NCI-H1694 (cell line): ENCODE data around the gene SCN8A.
A peak's percentile ranks its signal among the peaks of the same experiment; 100 is the strongest.
"Not testable (repeated sequence)": the region's sequence is repeated elsewhere in the genome, so short reads cannot be mapped to it uniquely, and the experiment has no call there.

Experiments used
- DNase-seq: peaks from one replicate; lab custom pipeline; 2025; lab: John Stamatoyannopoulos, UW

The SCN8A gene

DNA sequence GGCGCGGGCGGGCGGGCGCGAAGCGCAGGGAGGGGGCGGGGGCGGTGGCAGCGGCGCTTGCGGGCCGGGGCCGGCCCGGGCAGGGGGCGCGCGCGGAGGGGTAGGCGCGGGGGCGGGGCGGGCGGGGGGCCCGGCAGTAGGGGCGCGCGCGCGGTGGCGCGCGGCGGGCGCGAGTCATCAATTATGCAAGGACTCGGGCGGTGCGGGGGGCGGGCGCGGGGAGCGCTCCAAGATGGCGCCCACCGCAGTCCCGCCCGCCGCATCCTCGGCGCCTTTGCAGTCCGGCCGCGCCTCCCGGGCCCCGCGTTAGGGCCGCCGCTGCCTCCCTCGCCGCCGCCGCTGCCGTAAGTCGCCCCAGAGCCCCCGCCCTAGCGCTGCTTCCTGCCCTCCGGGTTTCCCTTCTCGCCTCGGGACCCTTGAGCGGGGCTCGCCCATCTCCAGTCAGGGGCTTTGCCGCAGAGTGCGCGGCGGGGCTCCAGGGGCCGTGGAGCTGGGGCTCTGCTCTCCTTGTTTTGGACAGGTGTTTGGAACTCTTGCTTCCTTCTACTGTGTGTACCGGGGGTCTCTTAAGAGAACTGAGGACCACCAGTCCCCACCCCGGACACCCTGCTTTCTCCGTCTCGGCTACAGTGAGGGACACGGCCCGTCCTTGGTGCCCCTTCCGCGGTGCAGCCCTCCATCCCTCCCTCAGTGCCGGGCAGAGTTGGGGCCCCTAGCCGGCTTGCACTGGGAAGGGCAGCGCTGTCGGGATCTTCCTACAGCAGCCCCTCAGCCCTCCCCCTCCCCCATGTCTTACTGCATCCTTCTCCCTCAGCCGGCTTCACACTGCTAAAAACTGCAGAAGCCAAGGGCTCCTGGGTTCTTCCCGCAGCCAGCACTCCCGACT, at the start of gene SCN8A:
Gene SCN8A, plus strand, starts transcription at position 218 of the 886 bp plus-strand sequence. CDS start 71,585 bp downstream, outside the sequence.
- DNase-seq, result peak; percentile 33

DNA sequence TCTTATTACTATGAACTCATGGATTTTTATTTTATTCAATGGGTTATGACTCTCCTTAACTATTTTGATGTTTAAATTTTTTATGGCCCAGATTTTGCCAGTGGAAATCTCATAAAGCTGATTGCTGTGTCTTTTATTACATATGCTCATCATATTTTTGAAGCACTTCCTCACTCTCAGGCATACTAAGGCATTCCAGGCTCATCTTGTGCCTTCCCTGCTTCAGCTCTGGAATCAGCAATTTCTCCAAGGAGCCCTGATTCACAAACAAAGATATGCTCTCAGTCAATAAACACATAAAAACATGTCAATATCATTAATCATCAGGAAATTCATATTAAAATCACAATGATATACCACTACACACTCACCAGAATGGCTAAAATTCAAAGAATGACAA, 44.9 kb upstream of the SCN8A start:
- DNase-seq, result no peak

DNA sequence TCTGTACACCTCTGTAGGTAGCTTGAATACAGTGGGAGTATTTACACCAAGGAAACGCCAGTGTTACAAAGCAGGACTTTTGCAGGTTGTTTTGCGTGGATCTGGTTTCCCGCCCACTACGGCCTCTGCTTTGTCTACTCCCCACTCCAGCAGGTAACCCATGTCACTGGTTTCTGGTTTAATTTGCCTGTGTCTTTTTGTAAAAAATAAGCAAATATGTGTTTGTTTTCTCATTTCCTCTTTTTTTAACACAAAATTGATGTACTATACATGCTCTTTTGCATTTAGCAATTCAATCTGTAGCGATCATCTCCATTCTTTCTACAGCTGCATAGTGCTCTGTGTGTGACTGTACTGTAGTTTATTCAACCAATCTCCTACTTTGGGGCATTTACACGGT, 43.4 kb upstream of the SCN8A start:
- DNase-seq, result no peak

DNA sequence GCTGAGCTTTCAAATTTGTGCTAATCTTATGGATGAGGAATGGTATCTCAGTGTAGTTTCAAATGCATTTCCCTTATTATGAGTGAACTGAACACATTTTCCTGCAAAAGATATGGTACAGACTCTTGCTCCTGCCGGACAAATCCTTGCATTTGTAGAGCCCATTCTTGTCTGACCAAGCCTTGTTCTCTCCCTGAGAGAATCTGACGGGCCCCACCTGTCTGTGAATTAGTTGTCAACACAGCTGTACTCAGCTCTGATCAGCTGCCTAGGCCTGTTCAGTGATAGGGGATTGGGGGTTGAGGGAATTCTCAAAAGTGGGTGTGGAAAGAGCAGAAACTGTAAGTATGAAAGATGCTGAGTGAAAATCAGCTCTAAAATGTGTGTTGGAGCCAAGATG, 42.8 kb upstream of the SCN8A start:
- no peak for DNase-seq

DNA sequence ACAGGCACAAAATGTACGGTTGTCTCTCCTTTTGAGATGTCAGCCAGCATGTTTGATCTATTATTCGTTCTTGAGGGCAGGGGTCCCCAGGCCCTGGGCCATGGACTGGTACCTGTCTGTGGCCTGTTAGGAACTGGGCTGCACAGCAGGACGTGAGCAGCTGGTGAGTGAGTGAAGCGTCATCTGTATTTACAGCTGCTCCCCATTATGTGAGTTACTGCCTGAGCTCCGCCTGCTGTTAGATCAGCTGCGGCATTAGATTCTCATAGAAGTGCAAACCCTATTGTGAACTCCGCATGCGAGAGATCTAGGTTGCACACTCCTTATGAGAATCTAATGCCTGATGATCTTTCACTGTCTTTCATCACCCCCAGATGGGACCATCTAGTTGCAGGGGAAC, 41.4 kb upstream of the SCN8A start:
- DNase-seq, result no peak

DNA sequence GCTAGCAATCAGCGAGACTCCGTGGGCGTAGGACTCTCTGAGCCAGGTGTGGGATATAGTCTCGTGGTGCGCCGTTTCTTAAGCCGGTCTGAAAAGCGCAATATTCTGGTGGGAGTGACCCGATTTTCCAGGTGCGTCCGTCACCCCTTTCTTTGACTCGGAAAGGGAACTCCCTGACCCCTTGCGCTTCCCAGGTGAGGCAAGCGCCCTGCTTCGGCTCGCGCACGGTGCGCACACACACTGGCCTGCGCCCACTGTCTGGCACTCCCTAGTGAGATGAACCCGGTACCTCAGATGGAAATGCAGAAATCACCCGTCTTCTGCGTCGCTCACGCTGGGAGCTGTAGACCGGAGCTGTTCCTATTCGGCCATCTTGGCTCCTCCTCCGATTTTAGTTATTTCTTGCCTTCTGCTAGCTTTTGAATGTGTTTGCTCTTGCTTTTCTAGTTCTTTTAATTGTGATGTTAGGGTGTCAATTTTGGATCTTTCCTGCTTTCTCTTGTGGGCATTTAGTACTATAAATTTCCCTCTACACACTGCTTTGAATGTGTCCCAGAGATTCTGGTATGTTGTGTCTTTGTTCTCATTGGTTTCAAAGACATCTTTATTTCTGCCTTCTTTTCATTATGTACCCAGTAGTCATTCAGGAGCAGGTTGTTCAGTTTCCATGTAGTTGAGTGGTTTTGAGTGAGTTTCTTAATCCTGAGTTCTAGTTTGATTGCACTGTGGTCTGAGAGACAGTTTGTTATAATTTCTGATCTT, 22.6 kb upstream of the SCN8A start:
- DNase-seq, result not testable (repeated sequence)

DNA sequence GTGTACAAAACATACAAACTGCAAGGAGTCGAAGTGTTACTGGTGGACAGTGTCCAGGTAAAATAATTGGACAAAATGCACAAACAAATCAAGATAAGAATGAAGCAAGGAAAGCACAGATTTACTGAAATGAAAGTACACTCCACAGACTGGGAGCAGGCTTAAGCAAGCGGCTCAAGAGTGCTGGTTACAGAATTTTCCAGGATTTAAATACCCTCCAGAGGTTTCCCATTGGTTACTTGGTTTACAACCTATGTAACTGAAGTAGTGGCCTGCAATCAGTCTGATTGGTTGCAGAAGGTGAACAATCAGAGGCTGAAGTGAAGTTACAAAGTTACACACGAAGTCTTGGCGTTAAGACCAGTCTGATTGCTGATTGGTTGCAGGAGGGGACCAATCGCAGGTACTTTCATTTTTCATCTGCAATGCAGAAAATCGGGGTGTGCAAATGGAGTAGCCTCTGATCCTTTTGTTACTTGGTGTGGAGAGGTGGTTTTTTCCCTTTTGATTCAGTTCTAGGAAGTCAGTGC, 11.6 kb upstream of the SCN8A start:
- no peak for DNase-seq

DNA sequence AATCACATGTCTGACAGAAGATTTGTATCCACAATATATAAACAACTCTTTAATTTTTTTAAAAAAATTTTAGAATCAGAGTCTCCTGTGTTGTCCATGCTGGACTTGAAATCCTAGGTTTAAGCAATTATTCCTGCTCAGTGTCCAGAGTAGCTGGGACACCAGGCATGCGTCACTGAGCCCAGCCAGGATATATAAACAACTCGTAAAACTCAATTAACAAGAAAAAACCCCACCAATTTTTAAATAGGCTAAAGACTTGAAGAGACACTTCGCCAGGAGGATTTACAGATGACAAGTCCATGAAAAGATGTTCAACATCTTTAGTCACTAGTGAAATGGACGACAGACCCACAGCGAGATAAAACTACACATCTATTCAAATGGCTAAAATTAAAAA, 2.0 kb upstream of the SCN8A start:
- DNase-seq, result no peak

DNA sequence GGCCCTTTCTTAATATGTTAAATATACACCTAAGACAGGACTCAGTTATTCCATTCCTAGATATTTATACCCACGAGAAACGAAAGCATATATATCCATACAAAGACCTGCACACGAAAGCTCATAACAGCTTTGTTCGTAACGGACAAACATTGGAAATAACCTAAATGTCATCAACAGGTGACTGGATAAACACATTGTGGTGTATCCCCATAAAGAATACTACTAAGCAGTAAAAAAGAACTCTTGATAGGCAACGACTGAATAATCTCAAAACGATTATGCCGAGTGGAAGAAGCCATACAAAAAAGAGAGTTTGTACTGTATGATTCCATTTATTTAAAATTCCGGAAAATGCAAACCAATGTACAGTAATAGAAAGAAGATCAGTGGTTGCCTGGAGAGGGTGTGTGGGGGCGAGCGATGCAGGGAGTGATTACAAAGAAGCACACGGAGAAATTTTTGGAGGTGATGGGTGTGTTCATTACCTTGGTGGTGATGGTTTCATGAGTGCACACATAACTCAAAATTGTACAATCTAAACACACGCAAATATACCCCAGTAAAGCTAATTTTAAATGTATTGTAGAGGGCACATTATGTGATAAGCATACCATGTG, 1.4 kb upstream of the SCN8A start:
- DNase-seq, result no peak

DNA sequence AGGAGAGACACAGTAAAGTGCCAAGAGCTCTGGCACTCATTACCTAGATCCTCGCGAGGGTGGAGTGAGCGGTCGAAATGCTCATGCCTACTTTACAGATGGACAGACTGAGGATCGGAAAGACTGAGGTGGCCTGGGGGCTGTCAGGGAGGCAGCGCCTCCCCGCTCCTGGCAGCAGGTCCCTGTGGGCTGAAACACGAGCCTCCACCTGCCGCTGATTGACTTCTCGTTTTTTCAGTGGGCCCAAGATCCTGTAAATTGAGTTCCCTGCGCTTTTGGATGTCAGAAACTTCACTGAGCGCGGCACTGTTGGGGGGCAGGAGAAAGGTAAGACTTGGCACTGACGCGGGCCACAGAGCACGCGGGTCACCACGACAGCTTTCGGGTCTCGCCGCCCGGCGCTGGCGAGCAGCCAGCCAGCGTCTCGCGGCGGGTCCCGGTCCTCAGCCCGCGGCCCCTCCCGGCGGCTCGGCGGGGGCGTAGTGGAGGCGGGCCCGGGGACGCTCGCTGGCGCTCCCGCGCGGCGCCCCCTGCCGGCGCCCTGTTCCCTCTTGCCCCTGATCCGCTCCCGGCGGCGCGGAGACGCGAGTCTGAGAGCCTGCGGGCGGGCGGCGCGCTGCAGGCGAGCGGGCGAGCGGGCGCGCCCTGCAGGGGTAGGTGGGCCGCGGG, 552 bp upstream of the SCN8A start:
- DNase-seq, result peak; percentile 54

DNA sequence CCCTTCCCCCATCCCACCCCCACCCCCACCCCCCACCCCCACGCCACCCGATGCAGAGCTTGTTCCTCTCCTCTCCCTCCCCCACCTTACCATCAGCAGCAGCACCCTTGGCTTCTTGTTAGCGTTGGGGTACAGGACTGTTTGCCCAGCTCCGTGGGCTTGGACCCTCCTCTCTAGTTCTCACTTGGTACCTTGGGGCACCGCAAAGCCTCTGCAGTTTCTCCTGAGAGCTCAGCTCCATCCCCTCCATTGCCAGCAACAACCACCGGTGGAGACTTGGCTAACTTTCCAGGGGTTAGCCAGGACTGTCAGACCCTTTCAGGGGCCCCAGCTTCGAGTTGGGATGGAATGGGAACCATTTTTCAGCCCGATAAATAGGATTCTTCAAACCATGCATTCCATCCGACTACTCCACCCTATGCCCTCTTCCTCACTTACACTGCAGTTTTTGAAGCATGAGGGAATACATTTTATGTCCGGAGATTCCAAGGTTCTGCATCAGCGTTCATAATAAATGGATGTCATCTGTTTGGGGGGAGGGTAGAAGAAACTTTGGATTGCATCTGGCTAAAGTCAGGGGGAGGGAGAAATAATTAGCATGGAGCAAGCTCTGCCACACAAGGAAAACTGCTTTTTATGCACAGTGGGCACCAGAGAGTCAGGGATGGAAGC, 1.1 kb downstream of the SCN8A start:
- no peak for DNase-seq

DNA sequence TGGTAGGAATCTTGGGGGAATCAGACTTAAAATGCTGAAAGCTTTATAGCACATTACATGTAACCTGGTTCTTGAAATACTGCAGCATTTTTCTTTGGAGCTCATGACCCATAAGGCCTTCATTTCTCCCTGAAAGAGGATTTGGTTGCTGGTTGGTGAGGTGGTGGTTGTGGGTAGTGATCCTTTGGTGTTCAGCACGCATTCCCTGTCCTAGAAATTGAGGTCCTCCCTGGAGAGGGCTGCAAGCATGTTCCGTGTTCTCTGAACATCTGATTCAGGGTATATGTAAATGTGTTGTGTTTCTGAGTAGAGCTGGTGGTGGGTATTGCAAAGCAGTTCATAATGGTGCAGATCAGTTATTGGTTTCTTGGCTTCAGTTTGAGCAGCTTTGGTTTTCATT, 2.0 kb downstream of the SCN8A start:
- DNase-seq, result no peak

DNA sequence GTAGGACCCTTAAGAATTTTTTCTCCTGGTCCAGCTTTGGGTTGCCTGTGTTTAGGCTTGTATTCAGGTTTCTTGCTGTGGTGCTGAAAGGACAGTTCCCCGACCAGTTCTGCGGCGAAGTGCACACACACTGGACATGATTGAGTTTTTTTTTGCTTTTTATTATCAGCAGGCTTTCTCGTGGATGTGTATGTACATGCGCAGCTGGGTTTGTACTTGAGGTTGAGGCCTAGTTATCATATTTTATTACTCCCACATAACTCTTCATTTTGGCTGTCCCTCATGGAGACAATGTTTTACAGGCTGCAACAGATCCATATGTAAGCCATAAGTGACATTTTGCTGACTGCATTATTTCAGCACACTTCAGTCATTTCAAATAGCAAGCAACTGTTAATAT, 2.5 kb downstream of the SCN8A start:
- no peak for DNase-seq

DNA sequence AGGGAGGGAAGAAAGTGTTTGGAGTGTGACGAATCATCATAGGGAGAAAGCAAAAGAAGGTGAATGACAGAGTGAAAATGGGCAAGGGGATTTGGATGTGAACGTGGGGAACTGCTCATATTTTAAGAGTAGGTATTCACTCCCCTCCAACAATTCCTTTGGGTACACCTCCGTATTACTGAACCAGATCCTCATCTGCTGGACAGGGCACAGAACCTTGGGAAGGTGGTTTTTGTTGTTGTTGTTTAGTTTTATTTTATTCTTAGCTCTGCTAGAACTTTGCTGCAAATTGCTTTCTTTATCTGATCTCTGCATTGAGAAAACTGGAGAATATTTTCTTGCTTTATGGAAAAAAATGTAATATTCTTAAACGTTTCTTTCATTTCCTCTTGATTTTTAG, 7.1 kb downstream of the SCN8A start:
- DNase-seq, result no peak

DNA sequence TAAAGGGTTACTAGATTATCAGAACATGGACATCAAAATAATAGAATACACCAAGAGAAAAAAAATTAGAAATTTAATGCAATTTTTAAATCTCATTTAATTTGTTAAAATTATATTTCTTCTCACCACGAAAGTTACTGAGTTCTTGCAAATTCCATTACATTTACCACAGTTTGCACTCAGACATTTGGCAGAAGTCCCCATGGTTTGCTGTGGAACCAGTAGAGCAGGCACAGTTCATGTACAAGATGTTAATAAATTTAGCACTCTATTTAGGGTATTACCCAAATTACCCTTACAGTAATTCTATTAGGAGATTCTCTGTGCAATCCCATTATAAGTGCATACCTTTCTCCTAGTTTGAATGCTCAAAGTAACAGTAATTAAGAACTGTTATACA, 9.7 kb downstream of the SCN8A start:
- DNase-seq, result no peak

DNA sequence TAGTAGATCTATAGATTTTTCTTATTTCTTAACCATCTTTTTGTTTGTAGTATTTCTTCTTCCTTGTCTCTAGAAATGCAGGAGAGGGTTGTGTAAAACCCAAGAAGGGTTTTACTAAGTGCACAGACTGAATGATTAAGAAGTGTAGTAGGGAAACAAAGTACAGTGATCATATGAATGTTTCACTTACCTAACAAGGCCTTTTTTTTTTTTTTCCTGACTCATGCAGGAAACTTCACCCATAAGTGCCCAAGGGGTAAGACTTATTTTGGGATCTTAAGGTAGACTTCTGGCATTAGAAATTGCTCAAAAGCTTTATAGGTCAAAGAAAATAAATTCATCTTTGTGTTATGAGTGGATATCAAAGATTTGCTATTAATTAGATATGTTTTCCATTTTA, 10.2 kb downstream of the SCN8A start:
- DNase-seq, result no peak

DNA sequence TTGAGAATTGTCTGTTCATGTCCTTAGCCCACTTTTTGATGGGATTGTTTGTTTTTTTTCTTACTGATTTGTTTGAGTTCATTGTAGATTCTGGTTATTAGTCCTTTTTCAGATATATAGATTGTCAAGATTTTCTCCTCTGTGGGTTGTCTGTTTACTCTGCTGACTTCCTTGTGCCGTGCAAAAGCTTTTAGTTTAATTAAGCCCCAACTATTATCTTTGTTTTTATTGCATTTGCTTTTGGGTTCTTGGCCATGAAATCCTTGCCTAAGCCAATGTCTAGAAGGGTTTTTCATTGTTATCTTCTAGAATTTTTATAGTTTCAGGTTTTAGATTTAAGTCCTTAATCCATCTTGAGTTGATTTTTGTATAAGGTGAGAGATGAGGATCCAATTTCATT, 14.9 kb downstream of the SCN8A start:
- DNase-seq, result not testable (repeated sequence)

DNA sequence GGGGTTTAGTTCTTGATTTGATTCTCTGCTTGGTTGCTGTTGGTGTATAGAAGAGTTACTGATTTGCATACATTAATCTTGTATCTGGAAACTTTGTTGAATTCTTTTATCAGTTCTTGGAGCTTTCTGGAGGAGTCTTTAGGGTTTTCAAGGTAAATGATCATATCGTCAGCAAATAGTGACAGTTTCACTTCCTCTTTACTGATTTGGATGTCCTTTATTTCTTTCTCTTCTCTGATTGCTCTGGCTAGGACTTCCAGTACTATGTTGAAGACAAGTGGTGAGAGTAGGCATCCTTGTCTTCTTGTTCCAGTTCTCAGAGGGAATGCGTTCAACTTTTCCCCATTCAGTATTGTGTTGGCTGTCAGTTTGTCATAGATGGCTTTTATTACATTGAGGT, 16.2 kb downstream of the SCN8A start:
- not testable (repeated sequence) for DNase-seq

DNA sequence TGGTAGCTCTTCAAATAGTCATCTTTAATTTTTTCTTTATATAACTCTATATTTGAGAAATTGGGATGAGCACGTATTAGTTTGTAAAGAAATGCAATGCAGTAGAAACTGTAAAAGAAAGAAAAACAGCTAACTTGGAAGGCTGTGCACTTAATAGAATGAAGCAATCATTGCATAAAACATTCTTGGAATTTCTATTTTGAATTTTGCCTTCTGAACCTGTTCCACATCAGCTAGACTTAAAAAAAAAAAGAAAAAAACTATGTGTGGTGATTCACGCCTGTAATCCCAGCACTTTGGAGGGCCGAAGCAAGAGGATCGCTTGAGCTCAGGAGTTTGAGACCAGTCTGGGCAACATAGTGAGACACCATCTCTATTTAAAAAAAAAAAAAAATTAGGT, 29.4 kb downstream of the SCN8A start:
- DNase-seq, result no peak

DNA sequence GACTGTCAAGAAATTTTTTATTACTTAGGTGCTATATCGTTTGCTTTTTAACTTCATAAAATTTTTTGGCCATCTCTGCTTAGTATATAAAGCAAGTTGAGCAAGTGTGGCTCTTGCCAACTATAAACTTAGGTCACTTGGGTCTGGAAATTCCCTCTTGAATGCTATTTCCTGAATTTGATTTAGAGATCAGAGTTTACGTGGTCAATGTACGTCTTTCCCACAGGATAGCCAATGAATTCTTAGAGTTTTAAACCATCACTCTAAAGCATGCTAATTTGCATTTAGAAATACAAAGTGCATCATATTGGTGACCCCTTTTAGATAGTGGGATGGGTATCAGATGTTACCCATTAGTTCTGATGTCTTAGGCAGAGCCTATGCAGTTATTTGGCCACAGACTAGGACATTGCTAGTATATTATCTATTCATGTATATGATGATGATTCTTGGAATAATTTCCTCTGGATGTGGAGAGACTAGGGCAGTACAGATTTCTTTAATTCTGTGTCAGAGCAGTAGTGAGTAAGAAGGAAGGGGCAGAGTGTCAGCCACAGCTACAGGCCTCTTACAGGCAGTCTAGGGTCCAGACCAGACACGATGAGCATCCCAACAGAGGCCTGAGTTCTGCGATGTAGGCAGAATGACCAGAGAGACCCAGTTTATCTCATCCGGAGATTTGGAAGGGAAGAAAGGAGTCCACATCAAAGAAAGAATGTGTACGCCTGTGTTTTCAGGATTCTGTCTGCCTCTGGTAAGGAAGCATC, 30.3 kb downstream of the SCN8A start:
- no peak for DNase-seq

DNA sequence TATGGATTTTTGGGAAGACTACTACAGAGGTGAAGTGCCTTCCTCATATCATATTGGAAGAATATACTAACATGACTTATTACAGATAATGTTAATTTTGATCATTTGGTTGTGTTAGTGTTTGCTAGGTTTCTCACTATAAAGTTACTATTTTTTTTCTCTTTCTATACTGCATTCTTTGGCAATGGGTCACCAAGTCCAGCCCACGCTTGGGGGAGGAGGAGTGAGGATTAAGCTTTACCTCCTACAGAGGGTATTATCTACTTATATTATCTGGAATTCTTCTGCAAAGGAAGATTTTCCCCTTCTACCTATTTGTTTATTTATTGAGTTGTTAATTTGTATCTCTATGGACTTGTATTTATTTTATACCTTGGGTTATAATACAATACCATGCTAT, 31.5 kb downstream of the SCN8A start:
- DNase-seq, result no peak
